ENCODE measurements around the gene TMEM187.
A peak's percentile ranks its signal among the peaks of the same experiment; 100 is the strongest.

Gene TMEM187

DNA sequence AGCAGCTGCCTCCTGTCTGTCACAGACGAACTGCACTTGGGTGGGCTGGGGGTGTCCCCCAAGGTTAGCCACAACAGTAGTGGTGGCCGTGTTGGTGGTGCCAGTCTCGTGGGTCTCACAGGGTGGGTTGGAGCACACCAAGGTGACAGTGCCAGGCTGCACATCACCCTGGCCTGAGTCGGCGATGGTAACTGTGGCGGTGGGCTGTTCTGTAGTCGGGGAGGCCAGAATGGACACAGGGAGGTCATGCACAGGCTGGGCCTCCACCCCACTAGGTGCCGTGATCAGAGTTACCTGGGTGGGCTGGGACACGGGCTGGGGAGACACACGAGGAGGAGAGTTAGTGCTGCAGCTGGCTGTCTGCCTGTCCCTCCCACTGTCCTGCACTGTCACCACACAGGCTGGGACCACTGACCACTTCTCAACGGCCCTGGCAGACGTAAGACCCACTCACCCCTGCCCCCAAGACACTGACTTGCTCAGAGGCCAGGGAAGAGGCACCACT lies 17.3 kb upstream of the TMEM187 start:
- no peak for DNase-seq (ENCODE audit: low read depth)

DNA sequence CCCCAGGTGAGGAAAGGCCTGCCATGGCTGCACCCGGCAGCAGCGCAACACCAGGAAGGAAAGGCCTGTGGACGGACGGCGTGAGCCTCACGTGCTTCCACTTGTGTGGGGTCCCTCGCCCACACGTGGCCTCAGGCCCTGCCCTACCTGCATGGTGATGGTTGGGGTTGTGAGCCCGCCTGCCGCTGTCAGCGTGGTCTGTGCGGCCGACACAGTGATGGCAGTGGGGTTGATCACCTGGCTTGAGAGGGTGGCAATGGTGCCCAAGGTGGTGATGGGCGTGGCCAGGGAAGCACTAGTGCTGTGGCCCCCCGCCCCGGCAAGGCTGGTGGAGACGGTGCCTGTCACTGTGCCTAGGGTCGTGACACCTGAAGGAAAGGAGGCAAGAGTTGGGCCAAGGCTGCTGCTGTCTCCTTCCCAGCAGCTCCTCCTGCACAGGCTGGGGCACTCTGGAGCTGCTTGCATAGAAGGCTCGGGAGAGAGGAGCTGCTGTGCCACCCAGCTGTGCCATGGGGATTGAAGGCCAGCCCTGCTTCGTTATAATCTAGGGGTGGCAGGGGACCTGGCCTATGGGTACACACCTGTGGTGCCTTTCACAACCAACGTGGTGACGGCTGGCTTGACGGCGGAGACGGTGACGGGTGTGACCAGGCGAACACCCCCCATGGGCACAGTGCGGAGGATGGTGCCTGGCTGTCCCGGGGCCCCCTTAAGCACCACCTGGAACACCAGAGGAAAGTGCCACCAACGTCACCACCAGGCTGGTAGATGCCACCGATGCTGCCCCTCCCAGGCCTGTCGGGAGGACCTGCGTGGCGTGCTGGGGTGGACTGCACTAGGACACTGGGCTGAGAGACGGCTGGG lies 16.3 kb upstream of the TMEM187 start:
- no peak for DNase-seq (ENCODE audit: low read depth)

DNA sequence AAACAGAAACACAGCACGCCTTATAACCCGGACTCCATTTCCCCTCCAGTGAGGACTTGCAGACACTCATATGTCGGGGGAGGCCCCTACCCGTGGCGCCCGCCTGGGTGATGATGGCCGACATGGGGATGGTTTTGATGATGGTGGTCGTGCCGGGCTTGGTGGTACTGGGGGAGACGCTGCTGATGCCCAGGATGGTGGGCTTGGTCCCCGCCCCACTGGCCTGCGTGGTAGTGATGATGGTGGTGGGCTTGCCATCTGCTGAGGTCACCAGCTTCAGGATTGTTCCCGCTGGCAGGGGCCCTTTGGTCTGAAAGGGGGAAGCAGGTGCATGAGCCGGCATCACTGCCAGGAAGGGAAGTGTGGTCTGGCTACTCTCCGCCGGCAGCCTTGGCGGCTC lies 15.3 kb upstream of the TMEM187 start:
- DNase-seq (ENCODE audit: low read depth), result no peak

DNA sequence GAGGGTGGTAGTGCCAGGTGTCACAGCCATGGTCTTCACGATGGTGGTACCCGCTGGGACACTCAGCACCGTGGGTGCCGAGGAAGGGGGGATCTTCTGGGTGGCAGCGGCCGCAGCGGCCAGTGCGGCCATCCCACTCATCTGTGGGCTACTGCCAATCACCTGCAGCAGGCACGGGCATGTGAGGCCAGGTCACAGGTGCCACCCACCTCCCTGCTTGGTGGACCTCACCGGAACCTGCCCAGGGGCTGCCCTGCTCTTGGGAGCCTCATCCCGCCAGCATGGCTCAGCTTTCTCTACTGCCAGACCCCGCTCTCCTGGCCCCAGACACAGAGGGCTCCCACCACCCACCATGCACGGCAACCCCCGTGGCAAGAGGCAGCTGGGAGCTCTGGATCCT lies 13.9 kb upstream of the TMEM187 start:
- no peak for DNase-seq (ENCODE audit: low read depth)

DNA sequence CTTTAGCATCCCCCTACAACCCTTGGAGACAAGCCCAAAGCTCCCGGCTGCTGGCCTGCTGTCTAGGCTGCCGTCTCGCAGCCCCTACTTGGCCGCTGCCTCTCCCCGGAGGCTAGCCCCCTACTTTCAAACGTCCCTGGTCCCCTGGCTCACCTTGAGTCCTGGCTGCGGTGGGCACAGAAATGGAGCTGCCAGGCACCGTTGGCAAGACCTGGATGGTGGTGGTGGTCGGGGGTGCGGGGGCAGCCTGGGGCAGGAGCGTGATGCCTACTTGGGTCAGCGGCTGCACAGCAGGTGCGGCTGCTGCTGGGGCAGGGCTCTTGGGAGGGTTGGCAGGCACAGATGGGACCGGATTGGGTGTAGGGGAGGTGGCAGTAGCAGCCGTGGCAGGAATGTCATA lies 12.9 kb upstream of the TMEM187 start:
- DNase-seq (ENCODE audit: low read depth), result no peak

DNA sequence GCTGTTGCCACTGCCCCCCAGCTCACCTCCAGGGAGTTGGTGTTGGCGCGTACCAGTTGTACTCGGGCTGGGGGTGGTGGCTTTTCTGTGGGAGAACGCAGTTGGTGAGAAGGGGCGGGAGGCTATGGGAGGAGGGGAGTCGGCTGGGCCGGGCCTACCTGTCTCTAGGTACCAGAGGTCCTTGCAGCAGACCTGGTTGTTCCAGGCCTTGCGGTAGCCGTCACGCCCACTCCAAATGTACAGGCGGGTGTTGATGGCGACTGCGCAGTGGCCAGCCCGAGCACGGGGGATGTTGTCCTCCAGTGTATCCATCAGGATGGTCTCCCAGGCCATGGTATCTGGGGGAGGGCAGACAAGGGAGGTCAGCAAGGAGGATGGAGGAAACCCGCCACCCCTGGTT lies 12.5 kb upstream of the TMEM187 start:
- DNase-seq (ENCODE audit: low read depth), result no peak

DNA sequence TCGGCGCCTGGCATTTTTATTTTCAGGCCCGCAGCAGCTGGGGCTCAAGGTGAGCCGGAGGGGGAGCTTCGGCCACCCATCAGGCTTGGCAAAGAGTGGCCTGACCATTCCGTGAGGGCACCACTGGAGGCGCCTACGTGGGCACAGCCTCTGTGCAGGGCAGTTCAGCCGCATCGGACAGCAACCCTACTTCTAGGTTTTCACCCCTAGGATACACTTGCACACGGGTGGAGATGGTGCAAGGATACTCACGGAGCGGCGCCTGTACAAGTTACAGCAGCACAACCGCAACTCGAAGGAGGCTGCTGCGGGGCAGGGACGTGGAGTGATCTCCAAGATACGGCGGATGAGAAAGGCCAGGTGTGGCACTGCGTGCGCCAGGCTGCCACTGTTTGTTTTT lies 11.8 kb upstream of the TMEM187 start:
- DNase-seq (ENCODE audit: low read depth), result no peak

DNA sequence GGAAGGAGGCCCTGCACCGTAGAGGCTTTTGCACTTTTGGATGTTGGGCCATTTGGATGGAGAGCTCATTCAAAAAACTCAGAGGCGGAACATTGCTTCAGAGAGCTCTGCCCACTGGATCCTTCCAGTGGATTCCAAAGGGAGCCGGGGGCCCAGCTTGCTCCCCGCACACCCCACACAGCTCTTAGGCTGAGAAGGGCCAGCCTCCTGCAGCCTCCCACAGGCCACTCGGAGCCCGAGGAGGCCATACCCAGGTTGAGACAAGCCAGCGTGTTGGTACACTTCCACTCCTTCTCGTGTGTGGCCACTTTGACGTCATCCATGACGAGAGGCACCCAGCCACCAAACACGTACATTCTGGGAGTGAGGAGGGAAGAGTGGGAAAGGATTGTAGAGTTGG lies 11.3 kb upstream of the TMEM187 start:
- DNase-seq (ENCODE audit: low read depth), result no peak

DNA sequence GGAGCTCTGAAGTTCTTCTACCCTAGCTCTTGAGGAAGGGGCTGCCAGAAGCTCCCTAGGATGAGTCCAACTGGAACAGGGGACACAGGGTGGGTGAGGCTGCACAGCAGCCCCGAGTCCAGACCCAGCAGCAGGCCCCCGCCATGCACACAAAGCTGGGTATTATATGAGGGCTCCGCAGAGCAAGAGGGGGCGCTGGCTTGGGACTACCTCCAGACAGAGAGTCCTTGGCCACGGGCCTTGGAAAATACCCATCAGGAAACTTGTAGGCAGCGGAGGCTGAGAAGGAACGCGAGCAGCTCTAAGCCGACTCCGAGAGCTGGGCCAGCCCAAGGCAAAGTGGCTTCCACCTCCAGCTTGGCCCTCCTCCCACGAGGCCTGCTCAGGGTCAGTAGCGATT lies 9.0 kb upstream of the TMEM187 start:
- DNase-seq (ENCODE audit: low read depth), result no peak

DNA sequence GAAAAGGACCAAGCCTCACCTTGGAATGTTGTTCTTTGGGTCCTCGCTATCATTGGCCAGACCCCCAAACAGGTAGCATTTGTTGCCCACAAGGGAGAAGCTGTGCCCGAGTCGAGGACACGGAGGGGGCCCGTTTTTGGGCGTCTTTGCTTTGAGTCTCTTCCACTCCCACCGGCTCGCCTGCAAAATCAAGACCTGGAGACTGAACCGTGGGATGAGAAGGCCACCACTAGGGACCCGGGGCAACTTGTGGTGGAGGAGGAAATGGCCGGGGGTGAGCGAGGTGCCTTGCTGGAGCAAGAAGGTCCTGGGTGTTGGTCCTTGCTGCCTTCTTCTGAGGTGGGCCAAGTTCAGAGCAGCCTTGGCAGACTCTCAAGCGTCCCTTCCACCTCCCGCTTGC lies 8.4 kb upstream of the TMEM187 start:
- DNase-seq (ENCODE audit: low read depth), result no peak

DNA sequence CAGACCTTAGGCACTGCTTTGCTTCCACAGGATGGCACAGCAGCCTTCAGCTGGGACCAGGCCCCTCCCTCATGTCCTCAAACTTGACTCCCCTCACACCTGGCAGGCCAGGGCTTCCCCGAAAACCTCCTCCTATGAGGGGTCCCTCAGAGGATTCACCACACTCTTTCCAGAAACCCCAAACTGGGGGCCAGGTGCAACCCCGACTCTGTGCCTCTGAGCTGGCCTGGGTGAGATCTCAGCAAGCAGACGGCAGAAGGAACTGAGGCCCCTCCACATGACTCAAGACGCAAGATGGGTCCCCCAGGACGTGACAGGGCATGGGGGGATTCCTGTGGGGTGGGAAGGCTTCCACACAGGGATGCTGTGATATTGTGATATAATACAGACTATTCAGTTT lies 7.1 kb upstream of the TMEM187 start:
- no peak for DNase-seq (ENCODE audit: low read depth)

DNA sequence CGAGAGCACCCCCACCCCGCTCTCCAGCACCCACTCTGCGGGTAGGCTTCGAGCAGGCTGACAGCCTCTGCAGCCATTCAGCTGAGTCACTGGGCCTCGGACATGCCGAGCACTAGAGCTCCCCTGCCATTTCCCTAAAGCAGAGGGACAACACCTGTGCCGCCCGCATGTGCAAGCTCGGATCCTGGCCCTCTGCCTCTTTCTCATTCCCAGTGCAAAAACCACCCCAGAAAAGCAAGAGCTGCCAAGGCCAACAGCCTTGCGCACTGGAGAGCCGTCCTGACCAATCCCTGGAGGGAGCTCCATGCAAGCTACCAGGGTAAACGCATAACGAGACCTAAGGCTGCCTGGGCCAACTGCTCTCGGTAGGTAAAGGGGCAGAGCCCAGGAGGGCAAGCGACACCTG lies 6.3 kb upstream of the TMEM187 start:
- no peak for DNase-seq (ENCODE audit: low read depth)

DNA sequence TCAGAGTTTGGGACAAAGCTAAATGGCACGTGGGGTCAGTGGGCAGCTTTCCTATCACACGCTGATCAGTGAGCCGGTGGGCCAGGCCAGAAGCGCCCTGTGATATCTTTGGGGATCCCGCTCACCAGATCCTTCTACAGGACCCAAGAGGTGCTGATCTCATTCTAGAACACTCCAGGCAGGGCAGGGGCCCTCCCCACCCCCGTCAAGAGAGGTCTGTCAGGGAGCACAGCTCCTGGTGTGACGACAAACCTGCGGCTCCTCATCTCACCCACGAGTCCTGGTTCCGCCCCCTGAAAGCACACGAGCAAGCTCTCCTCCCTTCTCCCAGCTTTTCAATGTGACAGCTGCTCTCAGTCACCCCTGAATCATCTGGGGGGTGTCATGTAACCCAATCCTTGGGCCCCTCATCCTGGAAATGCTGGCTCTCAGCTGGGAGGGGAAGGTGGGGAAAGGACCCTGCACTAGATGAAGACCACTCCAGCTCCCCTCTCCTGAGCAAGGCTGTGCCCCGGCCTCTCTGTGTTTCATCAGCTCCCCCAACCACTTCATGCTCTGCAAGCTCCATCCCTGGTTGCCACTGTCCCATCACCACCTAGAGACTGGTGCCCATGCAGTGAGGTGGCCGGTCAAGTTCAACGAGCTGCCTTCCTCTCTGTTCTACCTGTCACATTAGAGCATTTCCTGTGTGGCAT lies 5.6 kb upstream of the TMEM187 start:
- no peak for DNase-seq (ENCODE audit: low read depth)

DNA sequence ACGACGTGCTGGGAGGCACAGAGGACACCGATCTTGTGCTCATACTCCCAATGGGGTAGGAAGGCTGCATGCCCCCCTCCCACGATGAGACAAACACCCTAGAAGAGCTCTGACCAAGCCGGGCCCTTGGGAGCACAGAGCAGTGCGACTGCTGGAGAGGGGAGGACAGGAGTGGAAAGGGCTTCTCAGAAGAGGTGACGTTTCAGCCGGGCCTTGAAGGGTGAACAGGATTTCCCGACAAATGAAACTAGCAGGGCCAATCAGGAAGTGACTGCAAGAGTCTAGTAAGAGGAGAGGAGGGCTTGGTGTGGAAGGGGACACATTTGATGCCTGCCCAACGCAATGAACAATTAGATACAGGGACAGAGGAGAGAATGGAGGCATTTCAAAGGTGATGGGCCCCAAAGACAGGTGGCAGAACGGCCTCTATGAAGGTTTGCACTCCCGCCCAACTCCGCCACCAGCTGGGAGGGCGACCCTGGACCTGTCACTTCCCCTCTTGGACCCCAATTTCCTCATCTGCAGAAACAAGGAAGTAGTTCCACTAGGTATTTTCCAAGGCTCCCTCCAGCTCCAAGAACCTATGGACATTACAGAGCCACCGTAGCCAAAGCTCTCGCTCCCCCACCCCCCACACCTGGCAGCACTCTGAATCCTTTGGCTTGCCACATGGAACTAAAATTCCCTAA lies 4.9 kb upstream of the TMEM187 start:
- DNase-seq (ENCODE audit: low read depth), result no peak

DNA sequence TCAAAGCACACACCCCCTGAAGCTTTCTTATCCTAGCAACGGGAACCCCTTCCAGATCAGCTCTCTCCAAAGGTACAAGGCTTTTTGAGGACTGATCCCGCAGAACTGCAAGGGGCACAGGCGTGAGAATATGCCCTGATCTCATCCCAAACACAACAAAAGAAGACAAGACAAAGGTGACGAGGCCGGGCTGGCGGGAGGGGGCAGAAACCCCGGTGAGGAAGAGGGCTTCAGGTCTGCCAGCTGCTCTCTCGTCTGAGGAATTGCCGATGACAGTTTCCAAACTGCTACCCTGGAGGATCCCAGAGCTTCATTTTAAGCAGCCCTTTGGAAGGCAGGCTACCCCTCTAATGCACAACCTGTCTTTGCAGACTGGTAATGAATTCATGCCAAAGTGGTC lies 4.3 kb upstream of the TMEM187 start:
- no peak for DNase-seq (ENCODE audit: low read depth)

DNA sequence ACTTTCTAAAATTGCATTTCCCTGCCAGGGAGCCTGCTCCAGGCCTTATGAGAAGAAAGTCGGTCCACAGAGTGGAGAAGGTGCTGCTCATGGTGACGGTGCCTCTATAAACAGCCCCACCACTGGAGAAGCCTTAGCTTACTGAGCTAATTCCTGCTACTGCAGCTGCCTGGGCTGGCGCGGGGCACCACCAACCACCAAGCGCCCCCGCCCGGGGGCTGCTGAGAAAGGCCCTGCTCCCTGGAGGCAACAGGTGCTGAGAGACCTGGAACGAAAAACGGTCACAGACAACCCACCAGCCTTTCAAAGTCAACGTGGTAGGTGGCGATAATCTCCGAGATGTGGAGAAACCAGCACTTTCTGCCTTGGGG lies 3.8 kb upstream of the TMEM187 start:
- no peak for DNase-seq (ENCODE audit: low read depth)

DNA sequence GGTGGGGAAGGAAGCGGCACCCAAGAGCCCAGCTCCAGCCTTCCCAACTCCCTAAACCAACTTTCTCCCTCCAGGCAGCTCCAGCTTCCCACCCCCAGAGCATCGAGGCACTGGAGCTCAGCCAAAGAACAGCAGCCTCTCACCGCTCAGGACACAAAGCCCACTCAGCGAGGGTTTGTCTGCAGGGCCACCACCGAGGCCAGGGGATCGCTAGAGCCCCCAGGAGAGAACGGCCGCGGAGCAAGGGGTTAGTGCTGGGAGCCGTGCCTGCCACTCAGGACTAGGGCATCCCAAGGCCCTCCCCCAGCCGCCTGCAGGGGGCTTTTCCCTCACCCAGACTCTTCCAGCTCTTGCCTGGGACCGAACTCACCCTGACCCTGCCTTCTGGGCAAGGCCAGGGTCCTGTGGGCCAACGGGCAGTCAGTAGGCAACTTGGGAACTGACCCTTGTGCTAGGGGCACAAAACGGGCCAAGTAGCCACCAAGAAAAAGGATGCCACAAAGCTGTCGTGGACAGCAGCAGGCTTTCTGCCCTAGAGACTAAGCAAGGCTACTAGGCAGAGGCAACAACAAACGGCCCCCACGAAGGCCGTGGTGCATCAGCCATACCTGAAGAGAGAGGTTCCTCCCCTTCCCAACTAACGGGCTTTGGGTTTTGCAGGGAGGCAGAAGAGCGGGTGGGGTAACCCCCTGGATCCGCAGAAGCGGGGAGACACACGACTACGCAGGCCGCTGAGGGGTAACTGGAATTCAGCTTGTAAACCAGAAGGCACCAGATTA lies 3.2 kb upstream of the TMEM187 start:
- no peak for DNase-seq (ENCODE audit: low read depth)

DNA sequence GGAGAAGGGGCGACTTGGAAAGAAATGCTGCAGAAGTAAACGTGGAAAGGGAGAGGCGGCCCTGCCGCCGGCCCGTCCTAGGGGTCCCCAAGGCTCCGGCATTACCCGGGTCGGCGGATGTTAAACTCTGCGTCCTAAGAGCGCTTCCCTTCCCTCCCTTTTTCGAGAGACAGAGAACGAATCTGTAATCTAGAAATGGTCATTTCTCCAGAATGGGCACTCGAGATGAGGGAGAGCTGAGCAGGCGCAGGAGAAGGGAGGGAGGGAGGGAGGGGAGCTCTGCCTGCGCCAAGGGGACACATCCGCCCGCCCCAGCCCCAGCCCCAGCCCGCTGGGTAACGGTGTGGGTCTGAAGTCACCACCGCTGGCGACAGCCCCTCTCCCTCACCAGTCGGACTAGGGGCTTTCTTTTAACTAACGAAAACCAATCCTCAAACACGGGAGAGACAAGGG lies 2.6 kb upstream of the TMEM187 start:
- no peak for DNase-seq (ENCODE audit: low read depth)

DNA sequence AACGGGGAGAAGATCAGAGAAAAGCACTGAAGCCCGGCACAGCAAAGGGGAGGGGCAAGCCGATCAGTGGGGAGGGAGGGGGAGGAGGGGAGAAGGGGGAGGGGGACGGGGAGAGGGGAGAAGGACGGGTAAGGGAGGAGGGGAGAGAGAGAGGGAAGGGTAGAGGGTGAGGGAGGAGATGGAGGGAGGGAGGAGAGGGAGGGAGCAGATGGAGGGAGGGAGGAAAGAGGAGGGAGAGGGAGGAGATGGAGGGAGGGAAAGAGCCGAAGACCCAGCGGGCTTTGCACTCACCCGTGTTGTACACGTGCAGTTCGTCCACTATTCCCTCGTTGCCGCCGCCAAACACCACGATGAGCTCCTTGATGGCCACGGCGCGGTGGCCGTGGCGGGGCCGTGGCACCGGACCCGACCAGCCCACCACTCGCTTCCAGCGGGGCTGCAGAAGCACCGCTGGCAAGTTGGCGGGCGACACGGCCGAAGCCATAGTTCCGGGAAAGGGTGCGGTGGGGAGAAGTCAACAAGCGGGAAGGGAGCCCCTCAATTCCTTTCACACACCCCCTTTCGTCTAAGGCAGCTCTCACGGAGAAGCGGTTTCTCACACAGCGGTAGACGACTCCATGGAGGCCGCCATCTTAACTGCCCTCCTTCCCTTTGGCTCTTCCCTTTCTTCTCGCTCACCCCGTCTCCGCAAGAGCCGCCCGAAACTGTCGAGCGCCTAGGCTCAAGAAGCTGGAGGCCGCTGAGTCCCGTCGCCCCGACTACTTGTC lies 2.0 kb upstream of the TMEM187 start:
- peak; percentile 30 for DNase-seq (ENCODE audit: low read depth)

DNA sequence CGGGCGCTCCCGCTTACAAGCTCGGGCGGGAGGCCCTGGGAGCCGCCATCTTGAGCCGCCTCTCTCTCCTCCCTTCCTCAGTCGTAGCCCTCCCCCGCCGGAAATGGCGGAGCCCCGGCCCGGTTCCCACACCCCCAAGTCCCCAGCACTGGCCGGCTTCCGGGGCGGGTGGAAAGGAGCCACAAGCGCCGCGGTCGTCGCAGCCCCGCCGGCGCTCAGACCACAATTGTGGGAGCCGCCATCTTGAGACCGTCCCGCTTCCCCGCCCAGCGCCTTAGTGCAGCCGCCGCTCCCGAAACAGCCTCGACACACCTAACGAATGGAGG lies 1.5 kb upstream of the TMEM187 start:
- DNase-seq (ENCODE audit: low read depth), result peak; percentile 84
